Measurements from ENCODE around the gene FAM53B.

FAM53B gene

DNA sequence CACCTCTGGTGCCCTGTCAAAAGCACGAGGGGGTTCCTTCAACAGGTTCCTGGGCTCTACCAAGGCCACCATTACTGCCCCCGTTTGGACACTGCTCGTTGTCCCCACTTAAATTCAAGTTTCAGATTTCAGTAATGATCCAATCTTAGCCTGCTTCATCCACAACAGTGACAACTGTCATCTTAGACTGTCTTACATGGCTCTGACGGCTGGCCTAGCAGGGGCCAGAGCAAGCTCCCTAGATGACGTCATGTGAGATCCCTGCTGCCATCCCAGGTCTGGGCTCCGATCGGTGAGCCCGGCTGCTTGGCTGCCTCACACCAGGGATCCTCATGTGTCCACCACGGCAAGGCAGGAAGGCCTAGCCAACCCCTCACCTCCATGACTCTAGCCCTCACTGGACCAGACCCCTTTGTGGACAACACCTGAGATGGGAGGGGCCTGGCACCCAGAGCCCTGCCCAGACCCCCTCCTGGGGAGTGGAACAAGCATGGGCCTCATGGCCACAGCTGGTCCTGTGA is 82.5 kb downstream of the FAM53B start:
- no peak overlapping the region for H3K4me3 ChIP-seq (ENCODE audit: low read length)
- TF ChIP-seq CTCF (conservative IDR thresholded peaks at IDR 0.05; ENCODE audit: low read length), result no peak
- DNase-seq (ENCODE audit: low read depth), result no peak

- H3K4me3 ChIP-seq (ENCODE audit: low read length), result no peak overlapping the region
- TF ChIP-seq CTCF (conservative IDR thresholded peaks at IDR 0.05; ENCODE audit: low read length), result no peak
Observed at GRCh38 chr10:124660404-124661125, 83.6 kb downstream of the FAM53B start.

GRCh38 chr10:124659380-124659779 is 84.8 kb downstream of the FAM53B start:
- no peak overlapping the region for H3K4me3 ChIP-seq (ENCODE audit: low read length)
- TF ChIP-seq CTCF (conservative IDR thresholded peaks at IDR 0.05; ENCODE audit: low read length), result no peak
- DNase-seq (ENCODE audit: low read depth), result no peak

More at GRCh38 chr10:124660404-124661125, 83.6 kb downstream of the FAM53B start:
- DNase-seq (ENCODE audit: low read depth), result no peak

DNA sequence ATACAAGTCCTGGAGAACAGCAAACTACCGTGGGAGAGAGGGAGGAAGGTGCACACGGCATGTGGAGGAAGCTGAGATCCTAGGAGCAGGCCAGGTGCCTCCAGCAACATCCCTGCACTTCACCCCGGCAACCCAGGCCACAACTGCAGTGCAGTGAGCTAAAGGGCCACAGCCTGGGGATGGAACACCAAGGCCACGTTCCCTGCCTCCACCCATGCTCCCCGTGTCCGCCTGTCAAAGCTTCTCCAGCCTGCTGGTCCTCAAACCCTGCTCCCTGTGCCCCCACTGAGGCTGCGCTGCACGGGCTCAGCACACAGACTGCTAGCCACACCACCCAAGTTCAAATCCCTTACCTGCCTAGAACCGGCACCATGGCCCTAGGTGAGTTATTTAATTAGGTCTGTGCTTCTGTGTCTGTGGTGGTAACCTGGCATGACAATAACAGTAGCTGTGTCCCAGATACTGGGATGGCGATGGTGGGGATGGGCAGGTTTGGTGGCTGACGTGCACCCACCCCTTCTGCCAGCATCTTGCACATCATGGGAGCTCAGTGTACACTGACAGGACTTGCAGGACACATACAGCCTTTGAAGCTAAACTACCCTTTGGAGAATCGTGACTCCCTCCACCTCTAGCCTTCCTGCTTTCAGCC is 85.5 kb downstream of the FAM53B start:
- TF ChIP-seq CTCF (conservative IDR thresholded peaks at IDR 0.05; ENCODE audit: low read length), result no peak
- no peak for DNase-seq (ENCODE audit: low read depth)
- H3K4me3 ChIP-seq (ENCODE audit: low read length), result no peak overlapping the region

DNA sequence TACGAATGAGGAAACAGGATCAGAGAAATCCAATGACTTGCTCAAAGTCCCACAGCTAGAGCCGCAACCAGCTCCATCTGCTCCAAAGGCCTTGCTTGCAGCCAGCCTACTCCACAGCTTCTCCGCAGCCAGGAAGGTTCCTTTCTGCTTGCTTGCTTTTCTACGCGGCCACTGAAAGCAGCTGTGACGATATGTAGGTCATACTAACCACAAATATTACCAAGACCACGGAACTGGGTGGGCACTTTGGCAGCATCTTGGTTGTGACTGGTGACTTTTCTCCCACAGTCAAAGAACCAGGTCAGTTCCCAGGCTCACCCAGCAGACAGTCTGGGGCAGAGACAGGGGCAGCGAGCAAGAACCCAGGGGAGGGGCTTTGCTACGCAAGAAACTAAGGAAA is 86.4 kb downstream of the FAM53B start:
- peak; percentile 70 for DNase-seq (ENCODE audit: low read depth)

DNA sequence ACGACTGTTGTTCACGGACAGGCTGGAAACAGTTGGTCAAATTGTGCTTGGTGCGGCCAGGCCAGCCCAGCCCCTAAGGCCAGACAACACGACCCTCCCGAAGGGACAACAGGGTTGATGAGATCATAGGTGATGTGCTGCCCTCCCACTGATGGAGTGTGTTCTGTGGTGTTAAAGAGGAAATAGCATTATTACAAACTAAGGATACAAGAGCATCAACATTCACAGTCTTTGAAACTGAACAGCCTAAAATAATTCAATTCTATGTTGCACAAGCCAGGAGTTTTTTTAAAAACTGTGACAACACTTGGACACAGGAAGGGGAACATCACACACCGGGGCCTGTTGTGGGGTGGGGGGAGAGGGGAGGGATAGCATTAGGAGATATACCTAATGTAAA is 87.6 kb downstream of the FAM53B start:
- TF ChIP-seq CTCF (conservative IDR thresholded peaks at IDR 0.05; ENCODE audit: low read length), result no peak
- H3K4me3 ChIP-seq (ENCODE audit: low read length), result no peak overlapping the region
- no peak for DNase-seq (ENCODE audit: low read depth)

More for the DNA sequence above, 86.4 kb downstream of the FAM53B start:
- H3K4me3 ChIP-seq (ENCODE audit: low read length), result no peak overlapping the region
- TF ChIP-seq CTCF (conservative IDR thresholded peaks at IDR 0.05; ENCODE audit: low read length), result no peak

- DNase-seq (ENCODE audit: low read depth), result no peak
- H3K4me3 ChIP-seq (ENCODE audit: low read length), result no peak overlapping the region
- no peak for TF ChIP-seq CTCF (conservative IDR thresholded peaks at IDR 0.05; ENCODE audit: low read length)
Observed at GRCh38 chr10:124656113-124656490, 88.1 kb downstream of the FAM53B start.
